SK-N-SH treated with all-trans-retinoic acid at 6 μM for 48 hours (cell line): ENCODE measurements around the gene LEPR.

ENCODE experiments used
- ARNTL ChIP-seq: fragments of 450-650 bp; formaldehyde crosslinking; IDR thresholded peaks from 2 replicates; pipeline ENCODE4 v1.5.0; 2020; ENCODE audit warnings: low read depth, mild to moderate bottlenecking, moderate library complexity, borderline replicate concordance
- ESRRG ChIP-seq: fragments of 250-450 bp; sonication (Bioruptor Pico); IDR thresholded peaks from 2 replicates; pipeline ENCODE4 v1.6.1; 2021; ENCODE audit warnings: mild to moderate bottlenecking
- GLIS3 ChIP-seq: fragments of 250-450 bp; sonication (Bioruptor Pico); IDR thresholded peaks from 2 replicates; pipeline ENCODE4 v1.5.0; 2020; ENCODE audit warnings: mild to moderate bottlenecking, moderate library complexity
- ISL1 ChIP-seq: fragments of 250-450 bp; sonication (Bioruptor Pico); IDR thresholded peaks from 2 replicates; pipeline ENCODE4 v2.1.2; 2022; ENCODE audit warnings: mild to moderate bottlenecking, moderate library complexity
- OSR1 ChIP-seq: fragments of 250-450 bp; sonication (Bioruptor Pico); IDR thresholded peaks from 2 replicates; pipeline ENCODE4 v1.8.0; 2022; ENCODE audit warnings: moderate library complexity, mild to moderate bottlenecking, inconsistent platforms
- RARB ChIP-seq: fragments of 250-450 bp; sonication (Bioruptor Pico); IDR thresholded peaks from 2 replicates; pipeline ENCODE4 v1.8.0; 2021; ENCODE audit warnings: mild to moderate bottlenecking, moderate library complexity
- SNAI2 ChIP-seq: fragments of 250-450 bp; sonication (Bioruptor Pico); IDR thresholded peaks from 2 replicates; pipeline ENCODE4 v1.5.0; 2020; ENCODE audit warnings: mild to moderate bottlenecking, moderate library complexity
- ZC3H10 ChIP-seq: fragments of 250-450 bp; sonication (Bioruptor Pico); IDR thresholded peaks from 2 replicates; pipeline ENCODE4 v1.5.1; 2021; ENCODE audit warnings: mild to moderate bottlenecking, moderate library complexity
- ZFP30 ChIP-seq: fragments of 450-650 bp; formaldehyde crosslinking; IDR thresholded peaks from 2 replicates; pipeline ENCODE4 v1.5.0; 2022; ENCODE audit warnings: mild to moderate bottlenecking, moderate library complexity
- ZNF70 ChIP-seq: fragments of 450-650 bp; formaldehyde crosslinking; IDR thresholded peaks from 2 replicates; pipeline ENCODE4 v1.5.0; 2020; ENCODE audit warnings: mild to moderate bottlenecking, moderate library complexity
- ZNF8 ChIP-seq: fragments of 450-650 bp; formaldehyde crosslinking; IDR thresholded peaks from 2 replicates; pipeline ENCODE4 v1.5.0; 2020; ENCODE audit warnings: mild to moderate bottlenecking, moderate library complexity
- TF ChIP-seq, protein P1 (sequence below): fragments of 250-450 bp; sonication (Bioruptor Pico); IDR thresholded peaks from 2 replicates; pipeline ENCODE4 v1.8.0; 2020; ENCODE audit warnings: mild to moderate bottlenecking, moderate library complexity, borderline replicate concordance
- TF ChIP-seq, protein P2 (sequence below): fragments of 250-450 bp; sonication (Bioruptor Pico); IDR thresholded peaks from 2 replicates; pipeline ENCODE4 v1.5.1; 2020; ENCODE audit warnings: low read depth, mild to moderate bottlenecking, moderate library complexity

- TF ChIP-seq SNAI2 (CRISPR knock-in tag), result no peak
- TF ChIP-seq GLIS3 (CRISPR knock-in tag), result no peak
- TF ChIP-seq, protein P1, sequence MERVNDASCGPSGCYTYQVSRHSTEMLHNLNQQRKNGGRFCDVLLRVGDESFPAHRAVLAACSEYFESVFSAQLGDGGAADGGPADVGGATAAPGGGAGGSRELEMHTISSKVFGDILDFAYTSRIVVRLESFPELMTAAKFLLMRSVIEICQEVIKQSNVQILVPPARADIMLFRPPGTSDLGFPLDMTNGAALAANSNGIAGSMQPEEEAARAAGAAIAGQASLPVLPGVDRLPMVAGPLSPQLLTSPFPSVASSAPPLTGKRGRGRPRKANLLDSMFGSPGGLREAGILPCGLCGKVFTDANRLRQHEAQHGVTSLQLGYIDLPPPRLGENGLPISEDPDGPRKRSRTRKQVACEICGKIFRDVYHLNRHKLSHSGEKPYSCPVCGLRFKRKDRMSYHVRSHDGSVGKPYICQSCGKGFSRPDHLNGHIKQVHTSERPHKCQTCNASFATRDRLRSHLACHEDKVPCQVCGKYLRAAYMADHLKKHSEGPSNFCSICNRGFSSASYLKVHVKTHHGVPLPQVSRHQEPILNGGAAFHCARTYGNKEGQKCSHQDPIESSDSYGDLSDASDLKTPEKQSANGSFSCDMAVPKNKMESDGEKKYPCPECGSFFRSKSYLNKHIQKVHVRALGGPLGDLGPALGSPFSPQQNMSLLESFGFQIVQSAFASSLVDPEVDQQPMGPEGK, result no peak
- no peak for TF ChIP-seq ZC3H10 (CRISPR knock-in tag)
- TF ChIP-seq, protein P2, sequence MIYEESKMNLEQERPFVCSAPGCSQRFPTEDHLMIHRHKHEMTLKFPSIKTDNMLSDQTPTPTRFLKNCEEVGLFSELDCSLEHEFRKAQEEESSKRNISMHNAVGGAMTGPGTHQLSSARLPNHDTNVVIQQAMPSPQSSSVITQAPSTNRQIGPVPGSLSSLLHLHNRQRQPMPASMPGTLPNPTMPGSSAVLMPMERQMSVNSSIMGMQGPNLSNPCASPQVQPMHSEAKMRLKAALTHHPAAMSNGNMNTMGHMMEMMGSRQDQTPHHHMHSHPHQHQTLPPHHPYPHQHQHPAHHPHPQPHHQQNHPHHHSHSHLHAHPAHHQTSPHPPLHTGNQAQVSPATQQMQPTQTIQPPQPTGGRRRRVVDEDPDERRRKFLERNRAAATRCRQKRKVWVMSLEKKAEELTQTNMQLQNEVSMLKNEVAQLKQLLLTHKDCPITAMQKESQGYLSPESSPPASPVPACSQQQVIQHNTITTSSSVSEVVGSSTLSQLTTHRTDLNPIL (CRISPR knock-in tag), result no peak
- TF ChIP-seq RARB (CRISPR knock-in tag), result no peak
- TF ChIP-seq ZFP30 (CRISPR knock-in tag), result no peak
- TF ChIP-seq ISL1 (CRISPR knock-in tag), result peak; percentile 65
- no peak for TF ChIP-seq ESRRG (CRISPR knock-in tag)
- TF ChIP-seq ZNF70 (CRISPR knock-in tag), result no peak
- no peak for TF ChIP-seq OSR1 (CRISPR knock-in tag)
- TF ChIP-seq ZNF8, result no peak
- no peak for TF ChIP-seq ARNTL
Observed at GRCh38 chr1:65435987-65436386, 15.5 kb downstream of the LEPR start.
